ENCODE data around the gene NR5A2. TPM values are rescaled to one million over a fixed set of nuclear protein-coding genes. Genes with fewer than 3 reads are reported as not detected.

The NR5A2 gene
- total and polyA plus RNA-seq, 10 of the 15 experiments (the other 5 are each of a cell fraction or from before 2014, with no cell fraction given): 0.02 to 0.60 (median 0.15) TPM; not detected in 1

DNA sequence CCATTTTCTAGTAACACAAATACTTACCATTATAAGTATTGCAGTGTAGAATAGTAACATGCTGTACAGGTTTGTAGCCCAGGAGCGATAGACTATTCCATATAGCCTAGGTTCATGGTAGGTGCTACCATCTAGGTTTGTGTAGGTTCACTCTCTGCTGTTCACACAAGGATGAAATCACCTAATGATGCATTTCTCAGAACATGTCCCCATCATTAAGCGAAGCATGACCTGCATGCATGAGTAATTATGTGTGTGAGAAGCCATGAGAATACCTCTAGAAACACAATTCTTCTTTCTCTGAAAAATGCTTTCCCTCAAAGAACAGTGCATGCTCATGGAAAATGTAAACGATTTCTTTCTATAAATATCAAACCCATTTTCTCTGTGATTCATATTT lies 69.3 kb downstream of the NR5A2 start (continued):
- TF ChIP-seq YY1 (IDR thresholded peaks at IDR 0.05; ENCODE audit: low read depth, low read length): no peak
- TF ChIP-seq, protein P1, sequence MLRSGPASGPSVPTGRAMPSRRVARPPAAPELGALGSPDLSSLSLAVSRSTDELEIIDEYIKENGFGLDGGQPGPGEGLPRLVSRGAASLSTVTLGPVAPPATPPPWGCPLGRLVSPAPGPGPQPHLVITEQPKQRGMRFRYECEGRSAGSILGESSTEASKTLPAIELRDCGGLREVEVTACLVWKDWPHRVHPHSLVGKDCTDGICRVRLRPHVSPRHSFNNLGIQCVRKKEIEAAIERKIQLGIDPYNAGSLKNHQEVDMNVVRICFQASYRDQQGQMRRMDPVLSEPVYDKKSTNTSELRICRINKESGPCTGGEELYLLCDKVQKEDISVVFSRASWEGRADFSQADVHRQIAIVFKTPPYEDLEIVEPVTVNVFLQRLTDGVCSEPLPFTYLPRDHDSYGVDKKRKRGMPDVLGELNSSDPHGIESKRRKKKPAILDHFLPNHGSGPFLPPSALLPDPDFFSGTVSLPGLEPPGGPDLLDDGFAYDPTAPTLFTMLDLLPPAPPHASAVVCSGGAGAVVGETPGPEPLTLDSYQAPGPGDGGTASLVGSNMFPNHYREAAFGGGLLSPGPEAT (IDR thresholded peaks at IDR 0.05; ENCODE audit: low read depth): peak; percentile 32; the same call in 1 of the 2 replicates
- no peak for TF ChIP-seq KLF5 (IDR thresholded peaks at IDR 0.05; ENCODE audit: partially characterized antibody)
- TF ChIP-seq POU2F2 (IDR thresholded peaks at IDR 0.05; ENCODE audit: borderline replicate concordance, low read depth, low read length): no peak
- no peak for TF ChIP-seq PML (IDR thresholded peaks at IDR 0.05; ENCODE audit: low read length)
- no peak for TF ChIP-seq NFXL1 (IDR thresholded peaks at IDR 0.05; ENCODE audit: borderline replicate concordance)
- no peak for TF ChIP-seq MYB (IDR thresholded peaks at IDR 0.05; ENCODE audit: borderline replicate concordance, low read depth, low read length)
- no peak for TF ChIP-seq POLR2AphosphoS5 (IDR thresholded peaks at IDR 0.05; ENCODE audit: low read length)
- TF ChIP-seq SMAD1 (IDR thresholded peaks at IDR 0.05; ENCODE audit: low read depth, partially characterized antibody): no peak
- TF ChIP-seq JUNB (IDR thresholded peaks at IDR 0.05): no peak
- TF ChIP-seq, protein P2, sequence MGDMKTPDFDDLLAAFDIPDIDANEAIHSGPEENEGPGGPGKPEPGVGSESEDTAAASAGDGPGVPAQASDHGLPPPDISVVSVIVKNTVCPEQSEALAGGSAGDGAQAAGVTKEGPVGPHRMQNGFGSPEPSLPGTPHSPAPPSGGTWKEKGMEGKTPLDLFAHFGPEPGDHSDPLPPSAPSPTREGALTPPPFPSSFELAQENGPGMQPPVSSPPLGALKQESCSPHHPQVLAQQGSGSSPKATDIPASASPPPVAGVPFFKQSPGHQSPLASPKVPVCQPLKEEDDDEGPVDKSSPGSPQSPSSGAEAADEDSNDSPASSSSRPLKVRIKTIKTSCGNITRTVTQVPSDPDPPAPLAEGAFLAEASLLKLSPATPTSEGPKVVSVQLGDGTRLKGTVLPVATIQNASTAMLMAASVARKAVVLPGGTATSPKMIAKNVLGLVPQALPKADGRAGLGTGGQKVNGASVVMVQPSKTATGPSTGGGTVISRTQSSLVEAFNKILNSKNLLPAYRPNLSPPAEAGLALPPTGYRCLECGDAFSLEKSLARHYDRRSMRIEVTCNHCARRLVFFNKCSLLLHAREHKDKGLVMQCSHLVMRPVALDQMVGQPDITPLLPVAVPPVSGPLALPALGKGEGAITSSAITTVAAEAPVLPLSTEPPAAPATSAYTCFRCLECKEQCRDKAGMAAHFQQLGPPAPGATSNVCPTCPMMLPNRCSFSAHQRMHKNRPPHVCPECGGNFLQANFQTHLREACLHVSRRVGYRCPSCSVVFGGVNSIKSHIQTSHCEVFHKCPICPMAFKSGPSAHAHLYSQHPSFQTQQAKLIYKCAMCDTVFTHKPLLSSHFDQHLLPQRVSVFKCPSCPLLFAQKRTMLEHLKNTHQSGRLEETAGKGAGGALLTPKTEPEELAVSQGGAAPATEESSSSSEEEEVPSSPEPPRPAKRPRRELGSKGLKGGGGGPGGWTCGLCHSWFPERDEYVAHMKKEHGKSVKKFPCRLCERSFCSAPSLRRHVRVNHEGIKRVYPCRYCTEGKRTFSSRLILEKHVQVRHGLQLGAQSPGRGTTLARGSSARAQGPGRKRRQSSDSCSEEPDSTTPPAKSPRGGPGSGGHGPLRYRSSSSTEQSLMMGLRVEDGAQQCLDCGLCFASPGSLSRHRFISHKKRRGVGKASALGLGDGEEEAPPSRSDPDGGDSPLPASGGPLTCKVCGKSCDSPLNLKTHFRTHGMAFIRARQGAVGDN (IDR thresholded peaks at IDR 0.05): no peak
- no peak for TF ChIP-seq TCF12 (IDR thresholded peaks at IDR 0.05; ENCODE audit: low read depth, low read length)
- no peak for TF ChIP-seq SUPT20H (IDR thresholded peaks at IDR 0.05; ENCODE audit: borderline replicate concordance, control insufficient read depth, low read depth, low read length)
- TF ChIP-seq ESRRA (IDR thresholded peaks at IDR 0.05; ENCODE audit: low read length): no peak
- TF ChIP-seq, protein P3, sequence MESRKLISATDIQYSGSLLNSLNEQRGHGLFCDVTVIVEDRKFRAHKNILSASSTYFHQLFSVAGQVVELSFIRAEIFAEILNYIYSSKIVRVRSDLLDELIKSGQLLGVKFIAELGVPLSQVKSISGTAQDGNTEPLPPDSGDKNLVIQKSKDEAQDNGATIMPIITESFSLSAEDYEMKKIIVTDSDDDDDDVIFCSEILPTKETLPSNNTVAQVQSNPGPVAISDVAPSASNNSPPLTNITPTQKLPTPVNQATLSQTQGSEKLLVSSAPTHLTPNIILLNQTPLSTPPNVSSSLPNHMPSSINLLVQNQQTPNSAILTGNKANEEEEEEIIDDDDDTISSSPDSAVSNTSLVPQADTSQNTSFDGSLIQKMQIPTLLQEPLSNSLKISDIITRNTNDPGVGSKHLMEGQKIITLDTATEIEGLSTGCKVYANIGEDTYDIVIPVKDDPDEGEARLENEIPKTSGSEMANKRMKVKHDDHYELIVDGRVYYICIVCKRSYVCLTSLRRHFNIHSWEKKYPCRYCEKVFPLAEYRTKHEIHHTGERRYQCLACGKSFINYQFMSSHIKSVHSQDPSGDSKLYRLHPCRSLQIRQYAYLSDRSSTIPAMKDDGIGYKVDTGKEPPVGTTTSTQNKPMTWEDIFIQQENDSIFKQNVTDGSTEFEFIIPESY (IDR thresholded peaks at IDR 0.05): no peak
- TF ChIP-seq RAD21 (IDR thresholded peaks at IDR 0.05; ENCODE audit: insufficient read depth, low read depth, low read length): no peak
- TF ChIP-seq, protein P4, sequence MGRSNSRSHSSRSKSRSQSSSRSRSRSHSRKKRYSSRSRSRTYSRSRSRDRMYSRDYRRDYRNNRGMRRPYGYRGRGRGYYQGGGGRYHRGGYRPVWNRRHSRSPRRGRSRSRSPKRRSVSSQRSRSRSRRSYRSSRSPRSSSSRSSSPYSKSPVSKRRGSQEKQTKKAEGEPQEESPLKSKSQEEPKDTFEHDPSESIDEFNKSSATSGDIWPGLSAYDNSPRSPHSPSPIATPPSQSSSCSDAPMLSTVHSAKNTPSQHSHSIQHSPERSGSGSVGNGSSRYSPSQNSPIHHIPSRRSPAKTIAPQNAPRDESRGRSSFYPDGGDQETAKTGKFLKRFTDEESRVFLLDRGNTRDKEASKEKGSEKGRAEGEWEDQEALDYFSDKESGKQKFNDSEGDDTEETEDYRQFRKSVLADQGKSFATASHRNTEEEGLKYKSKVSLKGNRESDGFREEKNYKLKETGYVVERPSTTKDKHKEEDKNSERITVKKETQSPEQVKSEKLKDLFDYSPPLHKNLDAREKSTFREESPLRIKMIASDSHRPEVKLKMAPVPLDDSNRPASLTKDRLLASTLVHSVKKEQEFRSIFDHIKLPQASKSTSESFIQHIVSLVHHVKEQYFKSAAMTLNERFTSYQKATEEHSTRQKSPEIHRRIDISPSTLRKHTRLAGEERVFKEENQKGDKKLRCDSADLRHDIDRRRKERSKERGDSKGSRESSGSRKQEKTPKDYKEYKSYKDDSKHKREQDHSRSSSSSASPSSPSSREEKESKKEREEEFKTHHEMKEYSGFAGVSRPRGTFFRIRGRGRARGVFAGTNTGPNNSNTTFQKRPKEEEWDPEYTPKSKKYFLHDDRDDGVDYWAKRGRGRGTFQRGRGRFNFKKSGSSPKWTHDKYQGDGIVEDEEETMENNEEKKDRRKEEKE (IDR thresholded peaks at IDR 0.05): no peak
- TF ChIP-seq IKZF2 (IDR thresholded peaks at IDR 0.05): peak in 1 of 2 experiments; percentile 56; a peak in 2 of 4 replicates
- no peak for TF ChIP-seq SIX5 (IDR thresholded peaks at IDR 0.05; ENCODE audit: low read depth, low read length, severe bottlenecking)

Data from GM12878 (cell line).